DND-41 (cell line): ENCODE results near the gene MYOZ1.

ENCODE experiments used
- ATAC-seq: fragments of 200-7000 bp; cut with Tn5 transposase; 3 replicates; pipeline ENCODE4 v1.9.1; 2021; ENCODE audit warnings: low read depth; ENCODE audit not compliant: insufficient read depth
- DNase-seq: peaks from one replicate; pipeline ENCODE4 v3.0.0-alpha.2; 2020
- H2AFZ ChIP-seq: 2 replicates; pipeline ENCODE4 v1.6.0; 2012; ENCODE audit warnings: low read depth, low read length
- H3K27ac ChIP-seq: 2 replicates; pipeline ENCODE4 v1.5.1; 2012; ENCODE audit warnings: low read length, inconsistent platforms
- H3K27me3 ChIP-seq: fragments of 200-600 bp; sonication (generic); 2 replicates; pipeline ENCODE4 v1.6.0; 2012; ENCODE audit warnings: low read length, mild to moderate bottlenecking, inconsistent platforms; ENCODE audit not compliant: insufficient read depth, poor library complexity
- H3K36me3 ChIP-seq: 2 replicates; pipeline ENCODE4 v1.5.1; 2012; ENCODE audit warnings: low read length, inconsistent platforms; ENCODE audit not compliant: insufficient read depth
- H3K4me1 ChIP-seq: 2 replicates; pipeline ENCODE4 v1.5.1; 2012; ENCODE audit warnings: mild to moderate bottlenecking, low read length; ENCODE audit not compliant: insufficient read depth
- H3K4me2 ChIP-seq: 2 replicates; pipeline ENCODE4 v1.6.0; 2012; ENCODE audit warnings: mild to moderate bottlenecking, moderate library complexity, low read length, inconsistent platforms; ENCODE audit not compliant: insufficient read depth
- H3K4me3 ChIP-seq, 2 experiments: fragments of 200-600 bp in 1 of 2; shearing (Covaris generic) in 1 of 2; 2 replicates each; pipeline ENCODE4 v1.5.1; 2012 to 2016; ENCODE audit warnings: inconsistent platforms in 2 of 2, low read length in 2 of 2, mild to moderate bottlenecking in 2 of 2, low read depth in 1 of 2, moderate library complexity in 1 of 2
- H3K79me2 ChIP-seq: 2 replicates; pipeline ENCODE4 v1.6.0; 2012; ENCODE audit warnings: low read length, inconsistent platforms; ENCODE audit not compliant: insufficient read depth
- H3K9ac ChIP-seq: 2 replicates; pipeline ENCODE4 v1.6.0; 2012; ENCODE audit warnings: low read depth, mild to moderate bottlenecking, inconsistent platforms, low read length, moderate library complexity
- H3K9me3 ChIP-seq: 2 replicates; pipeline ENCODE4 v1.5.1; 2012; ENCODE audit warnings: low read length, moderate library complexity, mild to moderate bottlenecking, inconsistent platforms; ENCODE audit not compliant: insufficient read depth, severe bottlenecking
- H4K20me1 ChIP-seq: 2 replicates; pipeline ENCODE4 v1.6.0; 2012; ENCODE audit warnings: low read length; ENCODE audit not compliant: insufficient read depth
- CTCF ChIP-seq: IDR thresholded peaks from 2 replicates; pipeline ENCODE4 v1.5.1; 2012; ENCODE audit warnings: borderline replicate concordance, low read length, moderate library complexity, mild to moderate bottlenecking; ENCODE audit not compliant: poor library complexity, severe bottlenecking; ENCODE audit errors: extremely low read depth
- EZH2 ChIP-seq: IDR thresholded peaks from 3 replicates; pipeline ENCODE4 v1.6.1; 2012; ENCODE audit warnings: borderline replicate concordance, low read depth, mild to moderate bottlenecking, moderate library complexity, low read length, inconsistent platforms; ENCODE audit not compliant: severe bottlenecking

MYOZ1 gene

GRCh38 chr10:73593812-73594211, 47.5 kb downstream of the MYOZ1 start:
- Histone ChIP-seq H3K36me3 (no peaks in the 10 kb centered on the region), H4K20me1 (no peaks in the 10 kb centered on the region), H3K27me3 (no peaks in the 10 kb centered on the region), H3K9ac (no peak overlapping the region), H3K4me3 (no peak overlapping the region), H3K9me3 (no peaks in the 10 kb centered on the region), H3K4me1 (peaks cover 24% of the 10 kb centered on the region), H3K4me2 (no peak overlapping the region), H3K79me2 (no peaks in the 10 kb centered on the region), H2AFZ (no peak overlapping the region), H3K27ac (no peak overlapping the region)
- TF ChIP-seq EZH2, result no peak
- TF ChIP-seq CTCF, result no peak
- DNase-seq, result no peak
- ATAC-seq, result no peak

- no peak overlapping the region for H3K27ac ChIP-seq
- H3K9ac ChIP-seq, result no peak overlapping the region
- H3K4me2 ChIP-seq, result no peak overlapping the region
- H3K36me3 ChIP-seq, result no peaks in the 10 kb centered on the region
- DNase-seq (no peak), ATAC-seq (no peak)
- no peaks in the 10 kb centered on the region for H3K9me3 ChIP-seq
- no peaks in the 10 kb centered on the region for H3K79me2 ChIP-seq
- TF ChIP-seq CTCF (no peak), EZH2 (no peak)
- no peaks in the 10 kb centered on the region for H4K20me1 ChIP-seq
- no peaks in the 10 kb centered on the region for H3K27me3 ChIP-seq
- H3K4me3 ChIP-seq, result no peak overlapping the region
- H2AFZ ChIP-seq, result no peak overlapping the region
- peaks cover 24% of the 10 kb centered on the region for H3K4me1 ChIP-seq
Observed at GRCh38 chr10:73593110-73593509, 48.2 kb downstream of the MYOZ1 start.

GRCh38 chr10:73591935-73592699, 49.2 kb downstream of the MYOZ1 start:
- peak overlapping the region; percentile 36 for H3K9ac ChIP-seq
- peaks cover 24% of the 10 kb centered on the region for H3K4me1 ChIP-seq
- peak overlapping the region; percentile 70 for H3K4me2 ChIP-seq
- peak overlapping the region; percentile 73 for H3K27ac ChIP-seq
- H3K27me3 ChIP-seq, result no peaks in the 10 kb centered on the region
- TF ChIP-seq CTCF, result no peak
- TF ChIP-seq EZH2, result no peak
- ATAC-seq (peak; percentile 73), DNase-seq (peak; percentile 50)
- H2AFZ ChIP-seq, result peak overlapping the region; percentile 70
- no peaks in the 10 kb centered on the region for H4K20me1 ChIP-seq
- H3K36me3 ChIP-seq, result no peaks in the 10 kb centered on the region
- H3K9me3 ChIP-seq, result no peaks in the 10 kb centered on the region
- no peaks in the 10 kb centered on the region for H3K79me2 ChIP-seq
- H3K4me3 ChIP-seq, result peak overlapping the region in 1 of 2 experiments; percentile 49; a peak in 2 of 4 replicates
